Activated CD4-positive, CD25-positive, alpha-beta regulatory T cell treated with anti-CD3 and anti-CD28 coated beads, Interleukin-2, amount 50 U/mL, for 24 hours (primary cell): ENCODE results near the gene RPEL1.

ENCODE experiments used
- ATAC-seq, 2 donors: fragments of 150-1000 bp; cut with Tn5 transposase; one replicate each; pipeline ENCODE4 v1.10.0; 2021; ENCODE audit warnings: mild to moderate bottlenecking in 1 of 2, moderate library complexity in 1 of 2

Gene RPEL1

DNA sequence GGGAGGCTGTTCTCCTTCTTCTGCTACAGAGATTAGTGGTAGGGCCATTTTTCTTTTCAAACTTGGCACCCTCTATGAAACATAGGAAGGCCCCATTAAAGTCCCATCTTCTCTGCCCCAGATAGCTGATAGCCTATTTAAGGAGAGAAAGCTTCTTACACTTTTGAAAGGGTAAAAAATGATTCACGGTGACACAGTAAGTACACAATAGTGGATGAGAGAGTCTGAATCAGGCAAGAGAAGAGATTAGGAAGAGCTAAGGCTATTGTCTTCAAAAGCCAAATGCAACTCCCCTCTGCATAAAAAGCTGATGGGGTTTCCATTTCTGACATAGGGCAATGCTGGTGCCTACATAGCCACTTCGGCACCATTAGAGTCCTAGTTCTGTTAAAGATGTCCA is 34.8 kb downstream of the RPEL1 start:
- ATAC-seq, result no peak

DNA sequence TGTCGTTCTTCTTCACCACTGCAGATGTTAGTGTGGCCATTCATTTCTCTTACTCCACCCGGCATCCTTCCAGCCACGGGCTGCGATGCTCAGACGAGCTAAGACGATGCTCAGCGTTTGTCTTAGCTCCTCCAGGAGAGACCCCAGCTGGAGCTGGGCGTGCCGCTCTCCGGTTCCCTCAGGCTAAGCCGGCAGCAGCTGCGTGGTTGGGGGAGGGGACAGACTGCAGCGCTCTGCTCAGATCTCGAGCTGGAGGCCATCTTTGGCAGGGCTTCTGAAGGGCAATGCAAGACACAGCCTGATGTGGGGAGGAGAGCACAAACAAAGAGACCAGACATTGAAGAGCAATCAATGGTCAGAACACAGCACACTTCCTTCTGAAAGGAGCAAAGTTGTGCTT is 36.1 kb downstream of the RPEL1 start:
- no peak for ATAC-seq

DNA sequence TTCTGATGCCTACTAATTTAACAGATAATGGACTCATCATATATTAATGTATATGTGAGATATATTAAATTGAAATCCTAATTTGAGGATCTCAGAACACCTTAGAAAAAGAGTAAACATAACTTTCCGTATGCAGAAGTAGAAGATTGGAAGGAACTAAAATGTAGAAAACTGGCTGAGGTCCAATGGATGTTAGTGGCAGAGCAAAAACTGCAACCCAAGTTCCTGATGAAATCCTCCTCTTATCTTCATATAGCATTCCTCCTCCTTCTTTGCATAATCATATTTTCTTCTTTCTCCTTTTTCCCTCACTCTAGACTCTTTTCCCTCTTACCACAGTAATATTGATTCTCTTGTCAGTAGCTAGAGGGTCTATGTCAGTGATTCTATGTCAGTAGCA is 37.3 kb downstream of the RPEL1 start:
- ATAC-seq, result no peak

DNA sequence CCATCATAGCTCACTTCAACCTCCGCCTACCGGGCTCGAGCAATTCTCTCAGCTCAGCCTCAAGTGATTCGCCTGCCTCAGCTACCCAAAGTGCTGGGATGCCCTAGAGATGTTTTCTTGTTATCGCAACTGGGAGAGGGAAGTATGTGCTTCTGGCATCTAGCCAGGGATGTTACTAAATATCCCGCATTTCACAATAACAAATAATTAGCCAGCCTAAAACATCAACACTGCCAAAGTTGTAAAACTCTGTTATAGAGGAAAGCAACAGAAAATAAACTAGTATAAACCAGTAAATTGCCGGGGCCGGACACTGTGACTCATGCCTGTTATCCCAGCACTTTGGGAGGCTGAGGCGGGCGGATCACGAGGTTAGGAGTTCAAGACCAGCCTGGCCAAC is 38.5 kb downstream of the RPEL1 start:
- ATAC-seq, result no peak

DNA sequence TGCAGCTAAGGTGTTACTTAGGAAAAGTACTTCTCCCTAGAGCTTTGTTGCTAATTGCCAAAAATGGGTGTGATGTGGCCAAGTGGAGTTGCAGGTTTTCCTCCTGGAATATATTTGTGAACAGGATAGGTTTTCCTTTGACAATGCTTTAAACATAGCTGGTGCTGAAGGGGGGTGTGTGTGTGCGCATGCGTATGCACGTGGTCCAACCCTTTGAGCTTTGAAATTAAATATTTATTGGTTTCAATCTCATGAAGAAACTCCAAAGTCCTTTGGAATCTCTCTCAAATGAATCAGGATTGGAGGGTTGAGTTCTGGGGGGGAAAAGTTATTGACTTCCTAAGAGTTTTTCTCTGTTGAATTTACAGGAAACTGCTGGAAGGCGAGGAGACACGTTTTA is 42.3 kb downstream of the RPEL1 start:
- ATAC-seq, result no peak

DNA sequence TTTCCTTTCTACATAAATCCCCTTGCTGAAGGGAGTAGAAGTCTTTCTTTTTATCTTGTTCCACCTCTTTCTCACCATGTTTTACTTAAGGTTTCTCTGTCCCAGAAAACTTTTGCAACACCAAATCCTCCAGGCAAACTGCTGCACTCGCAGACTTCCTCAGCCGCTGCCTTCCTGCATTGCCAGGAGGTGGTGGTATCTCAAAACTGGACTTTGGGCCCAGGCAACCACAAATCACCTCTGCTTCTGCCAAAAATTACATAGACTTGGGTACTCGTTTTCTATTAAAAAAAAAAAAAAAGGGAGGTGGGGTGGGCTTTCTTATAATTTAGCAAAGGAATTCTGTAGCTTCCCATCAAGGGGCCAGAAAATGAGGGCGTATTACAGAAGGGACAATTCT is 45.9 kb downstream of the RPEL1 start:
- ATAC-seq, result no peak

DNA sequence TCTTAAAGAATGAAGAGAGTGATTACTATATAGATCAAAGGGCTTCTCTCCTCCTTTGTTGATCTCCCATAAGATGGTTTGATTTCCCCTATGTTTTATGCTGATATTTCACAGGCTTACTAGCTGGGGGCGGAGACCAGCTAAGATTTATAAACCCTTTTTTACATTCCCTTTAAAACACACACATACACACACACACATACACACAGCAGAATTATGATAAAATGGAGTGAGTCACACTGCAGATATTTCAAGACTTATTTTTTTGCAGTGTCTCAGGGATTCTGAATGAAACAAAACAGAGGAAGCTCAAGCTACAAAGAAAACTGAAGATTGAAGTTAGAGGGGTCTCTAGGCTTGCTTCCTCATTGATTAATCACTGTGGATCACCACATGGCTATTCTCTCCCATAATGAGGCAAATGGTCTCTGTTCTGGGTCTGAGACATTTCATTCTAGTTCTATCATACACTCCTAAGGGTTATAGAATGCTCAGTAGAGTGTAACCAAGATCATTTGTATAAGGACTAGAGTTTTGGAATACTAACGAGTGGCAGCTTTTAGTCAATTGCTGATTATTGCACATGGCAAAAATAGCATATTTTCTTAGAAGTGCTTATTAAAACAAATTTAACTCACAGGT is 49.8 kb downstream of the RPEL1 start:
- ATAC-seq, result no peak
